ENCODE results near the gene ANKRD40.

GRCh38 chr17:50668025-50668837 lies 39.5 kb downstream of the ANKRD40 start:
- TF ChIP-seq TFAP4 (CRISPR knock-in tag; IDR thresholded peaks at IDR 0.05; ENCODE audit: borderline replicate concordance) (no peak), CTCF (IDR thresholded peaks at IDR 0.05 in 2 of 3, conservative IDR thresholded peaks at IDR 0.05 in 1 of 3; ENCODE audit: insufficient read depth in 2 of 3, low read depth in 1 of 3, low read length in 3 of 3) (no peak), ZNF24 (IDR thresholded peaks at IDR 0.05) (no peak), CREB3 (tag; conservative IDR thresholded peaks at IDR 0.05; ENCODE audit: low read depth) (no peak), ZNF830 (CRISPR knock-in tag; IDR thresholded peaks at IDR 0.05) (no peak), ZNF354B (CRISPR knock-in tag; IDR thresholded peaks at IDR 0.05) (no peak), ZNF274 (IDR thresholded peaks at IDR 0.05; ENCODE audit: borderline replicate concordance, low read depth, low read length) (no peak), MYC (IDR thresholded peaks at IDR 0.05; ENCODE audit: low read depth, low read length) (no peak), MYC (CRISPR knock-in tag; IDR thresholded peaks at IDR 0.05; ENCODE audit: borderline replicate concordance, low read depth) (no peak), HMG20A (CRISPR knock-in tag; conservative IDR thresholded peaks at IDR 0.05) (no peak), RBM22 (IDR thresholded peaks at IDR 0.05; ENCODE audit: low read depth, low read length, poor library complexity, severe bottlenecking) (no peak), L3MBTL2 (IDR thresholded peaks at IDR 0.05) (no peak)
